HuH-7.5 (cell line): ENCODE results near the gene CNTN4.
A peak's percentile ranks its signal among the peaks of the same experiment; 100 is the strongest.

ENCODE experiments used
- DNase-seq: peaks from one replicate; pipeline ENCODE4 v3.0.0; 2011; ENCODE audit warnings: low spot score

Gene CNTN4

DNA sequence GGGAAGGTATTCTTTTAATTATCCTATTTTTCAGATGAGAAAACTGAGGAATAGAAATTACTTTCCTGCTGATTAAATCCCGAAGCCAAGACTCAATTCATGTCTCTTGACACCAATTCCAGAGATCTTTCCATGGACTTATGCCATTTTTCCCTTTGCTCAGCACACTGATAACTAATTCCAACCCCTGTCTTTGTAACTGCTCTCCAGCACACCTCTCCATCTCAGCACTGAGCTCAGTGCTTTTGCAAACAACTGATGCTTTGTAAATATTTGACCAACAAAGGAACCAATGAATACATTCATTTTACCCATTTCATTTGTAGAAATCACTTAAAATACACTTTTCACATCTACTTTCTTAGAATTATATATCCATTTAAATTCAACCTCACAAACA, 762.5 kb downstream of the CNTN4 start:
- DNase-seq: no peak

DNA sequence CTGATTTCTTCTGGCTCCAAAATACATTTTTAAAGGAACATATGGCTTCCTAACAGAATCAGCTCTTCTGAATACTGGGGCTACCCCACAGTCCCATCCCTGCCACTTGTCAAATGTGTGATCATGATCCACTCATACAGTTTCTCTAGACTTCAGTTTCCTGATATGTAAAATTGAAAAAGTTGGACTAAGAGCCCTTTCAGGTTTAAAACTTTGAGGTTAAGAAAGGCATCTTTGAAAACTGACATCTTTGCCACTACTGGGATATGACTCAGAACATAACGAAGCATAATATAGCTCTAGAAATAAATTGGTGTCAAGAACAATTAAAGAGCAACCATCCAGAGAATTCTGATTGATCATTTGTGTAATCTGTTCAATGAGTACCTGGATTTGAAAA, 763.3 kb downstream of the CNTN4 start:
- no peak for DNase-seq

DNA sequence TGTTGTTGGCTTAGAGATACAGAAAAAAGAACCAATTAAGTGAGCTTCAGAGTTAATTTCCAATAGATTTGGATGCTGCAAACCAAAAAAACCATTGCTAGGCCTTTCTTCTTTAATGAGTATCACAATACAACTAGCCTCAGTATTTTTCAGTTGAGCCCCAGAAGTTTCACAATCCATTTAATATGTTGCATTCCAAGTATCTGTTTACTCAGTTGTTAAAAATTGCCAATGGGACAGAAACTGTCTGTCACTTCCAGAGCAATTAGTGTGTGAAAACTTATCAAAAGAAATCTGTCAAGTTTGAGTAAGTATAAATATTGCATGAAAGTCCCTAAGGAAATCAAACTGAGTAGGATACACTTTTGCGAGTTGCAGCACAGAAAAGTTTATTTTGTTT, 763.7 kb downstream of the CNTN4 start:
- no peak for DNase-seq

DNA sequence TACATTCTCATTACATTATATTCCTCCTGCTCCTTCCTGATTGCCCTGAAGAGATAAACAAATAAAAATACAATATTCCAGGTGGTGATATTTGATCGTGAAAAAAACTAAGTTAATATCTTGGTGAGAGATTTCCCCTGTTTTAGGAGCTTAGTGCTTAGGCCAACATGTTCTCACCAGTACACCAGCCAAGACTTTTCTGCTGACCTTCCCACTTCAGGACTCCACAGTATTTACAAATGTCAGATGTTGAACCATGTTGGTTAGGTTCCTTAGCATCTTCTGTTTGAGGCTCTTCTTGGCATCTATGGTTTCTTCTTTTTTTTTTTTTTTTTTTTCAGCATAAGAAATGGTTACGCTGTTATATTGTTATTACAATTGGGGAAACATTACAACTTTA, 764.5 kb downstream of the CNTN4 start:
- no peak for DNase-seq

DNA sequence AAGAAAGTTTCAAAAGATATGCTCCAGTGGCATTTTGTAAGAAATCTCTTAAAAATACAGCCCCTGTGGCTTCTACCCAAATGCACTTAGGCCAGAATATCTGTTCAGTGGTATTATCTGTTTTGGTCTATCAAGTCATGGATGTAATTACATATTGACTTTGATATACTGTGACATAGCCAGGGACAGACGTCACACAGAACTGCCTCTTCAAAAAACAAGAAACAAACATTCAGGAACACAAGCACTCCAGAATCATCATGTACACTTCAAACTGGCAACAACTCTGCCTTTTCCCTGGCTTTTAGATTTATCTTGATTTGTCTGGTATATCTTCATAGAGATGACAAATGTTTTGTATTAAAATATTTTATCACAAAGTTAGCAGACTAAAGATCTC, 771.2 kb downstream of the CNTN4 start:
- no peak for DNase-seq

DNA sequence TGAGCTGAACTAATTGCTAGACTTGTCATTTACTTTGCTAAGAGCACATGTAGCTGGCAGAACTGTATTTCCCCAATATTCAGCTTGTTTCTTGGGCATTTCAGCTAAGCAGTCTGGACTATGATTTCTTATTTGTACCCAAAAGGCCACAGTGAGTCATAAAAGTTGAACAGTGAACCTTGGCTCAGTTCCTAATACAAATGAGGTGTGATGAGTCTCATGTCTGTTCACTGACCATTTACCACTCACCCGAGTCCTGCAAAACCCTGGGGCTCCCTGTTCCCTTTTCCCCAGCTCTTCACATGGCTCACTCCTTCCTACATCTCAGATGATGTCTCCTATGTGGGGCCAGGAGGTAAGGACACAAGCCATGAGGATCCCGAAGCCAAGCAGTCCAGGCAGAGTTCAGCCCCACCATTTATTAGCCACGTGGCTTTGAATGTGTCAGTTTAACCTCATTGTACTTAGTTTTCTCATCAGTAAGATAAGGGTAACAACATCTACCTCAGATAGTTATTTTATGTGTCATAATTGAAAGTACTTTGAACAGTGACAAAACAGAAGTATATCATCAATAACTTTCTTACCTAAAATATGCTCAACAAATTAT, 772.2 kb downstream of the CNTN4 start:
- no peak for DNase-seq

DNA sequence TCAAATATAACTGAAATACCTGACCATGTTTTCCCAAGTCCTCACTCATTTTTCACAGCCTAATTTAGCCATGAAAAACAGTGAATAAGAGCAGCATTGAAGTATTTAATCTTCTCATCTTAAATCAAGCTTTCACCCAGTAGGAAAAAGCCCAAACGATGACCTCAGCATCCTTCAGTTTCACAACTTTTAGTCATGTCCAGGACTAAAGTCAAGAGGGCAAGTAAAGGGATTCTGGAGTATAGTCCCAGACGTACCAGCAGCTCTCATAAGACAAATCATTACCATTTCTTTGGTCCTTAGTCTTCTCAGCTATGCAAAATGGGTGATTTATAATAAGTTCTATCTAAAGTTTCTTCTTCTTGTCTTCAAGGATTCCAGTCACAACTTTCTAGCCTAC, 774.2 kb downstream of the CNTN4 start:
- DNase-seq: no peak

DNA sequence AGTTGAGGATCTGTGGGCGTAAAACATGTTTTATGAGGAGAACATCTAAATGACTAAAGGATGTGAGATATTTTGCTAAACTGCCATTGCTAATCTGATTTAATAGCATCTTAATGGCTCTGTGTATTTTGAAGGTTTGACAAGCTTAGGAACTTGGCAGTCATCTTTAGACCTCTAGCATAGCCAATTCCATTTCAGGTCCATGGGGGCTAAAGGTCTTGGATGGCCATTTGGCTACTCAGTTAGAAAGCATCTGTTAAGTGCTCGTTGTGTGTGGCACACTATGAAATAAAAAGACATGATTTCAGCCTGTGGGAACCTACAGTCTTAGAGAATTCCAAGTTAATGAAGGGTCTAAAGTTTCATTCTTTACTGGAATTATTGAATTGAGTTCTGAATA, 775.3 kb downstream of the CNTN4 start:
- DNase-seq: no peak

DNA sequence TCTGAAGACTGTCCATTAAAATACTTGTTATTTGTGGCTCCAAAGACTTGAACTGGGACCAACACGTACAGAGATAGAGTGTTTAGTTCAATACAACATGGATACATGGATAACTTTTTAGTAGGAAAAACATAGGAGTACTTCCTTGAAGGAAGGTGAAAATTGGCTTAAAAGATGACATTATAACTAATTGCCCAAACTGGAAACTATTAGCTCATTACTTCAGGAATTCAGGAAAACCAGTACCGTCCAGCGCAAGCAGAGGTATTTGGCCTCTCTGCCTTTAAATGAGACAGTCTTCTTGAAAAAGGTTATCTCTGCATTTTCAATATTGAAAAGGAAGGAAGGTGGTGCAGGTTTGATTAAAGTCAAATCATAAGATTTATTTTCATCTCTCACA, 777.0 kb downstream of the CNTN4 start:
- no peak for DNase-seq

DNA sequence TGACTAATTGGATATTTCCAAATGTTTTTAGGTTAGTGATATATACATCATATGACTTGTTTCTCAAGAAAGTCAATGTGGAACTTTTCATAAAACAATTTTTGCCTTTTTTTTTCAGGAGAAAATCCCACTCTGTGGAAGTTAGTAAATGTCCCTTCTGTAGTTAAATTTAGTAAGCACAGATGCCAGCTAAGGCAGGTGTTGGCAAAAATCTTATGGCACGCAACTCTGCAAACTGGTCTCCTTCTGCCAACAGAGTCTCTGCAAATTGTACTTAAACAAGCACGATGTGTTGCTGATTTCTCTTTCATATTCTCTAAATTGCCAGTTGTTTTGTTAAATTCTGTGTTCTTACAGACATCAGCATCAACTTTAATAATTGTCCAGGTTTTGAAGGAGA, 777.7 kb downstream of the CNTN4 start:
- DNase-seq: no peak

DNA sequence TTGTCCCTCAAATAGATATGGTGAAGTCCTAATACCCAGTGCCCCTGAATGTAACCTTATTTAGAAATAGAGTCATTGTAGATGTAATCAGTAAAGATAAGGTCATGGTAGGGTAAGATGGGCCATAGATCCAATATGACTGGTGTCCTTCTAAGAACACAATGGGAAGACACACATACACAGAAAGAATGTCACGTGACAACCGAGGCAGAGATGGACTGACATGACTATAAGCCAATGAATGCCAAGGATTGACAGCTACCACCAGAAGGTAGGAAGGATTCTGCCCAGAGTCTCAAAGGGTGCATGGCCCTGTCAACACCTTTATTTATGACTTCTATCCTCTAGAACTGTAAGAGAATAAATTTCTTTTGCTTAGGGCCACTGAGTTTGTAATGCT, 780.4 kb downstream of the CNTN4 start:
- no peak for DNase-seq

DNA sequence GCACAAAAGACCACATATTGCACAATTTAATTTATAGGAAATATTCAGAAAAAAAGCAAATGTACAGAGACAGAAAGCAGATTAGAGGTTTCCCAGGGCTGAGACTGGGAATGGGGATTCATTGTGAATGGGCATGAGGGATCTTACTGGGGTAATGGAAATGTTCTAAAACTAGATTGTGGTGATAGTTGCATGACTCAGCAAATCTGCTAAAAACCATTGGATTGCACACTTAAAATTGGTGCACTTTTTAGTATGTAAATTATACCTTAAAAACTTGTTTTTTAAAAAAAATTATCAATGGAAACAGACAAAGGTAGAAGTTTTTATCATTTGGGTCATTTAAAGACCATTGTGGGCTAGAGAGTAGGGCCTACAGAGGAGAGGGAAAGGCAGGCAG, 780.9 kb downstream of the CNTN4 start:
- no peak for DNase-seq

DNA sequence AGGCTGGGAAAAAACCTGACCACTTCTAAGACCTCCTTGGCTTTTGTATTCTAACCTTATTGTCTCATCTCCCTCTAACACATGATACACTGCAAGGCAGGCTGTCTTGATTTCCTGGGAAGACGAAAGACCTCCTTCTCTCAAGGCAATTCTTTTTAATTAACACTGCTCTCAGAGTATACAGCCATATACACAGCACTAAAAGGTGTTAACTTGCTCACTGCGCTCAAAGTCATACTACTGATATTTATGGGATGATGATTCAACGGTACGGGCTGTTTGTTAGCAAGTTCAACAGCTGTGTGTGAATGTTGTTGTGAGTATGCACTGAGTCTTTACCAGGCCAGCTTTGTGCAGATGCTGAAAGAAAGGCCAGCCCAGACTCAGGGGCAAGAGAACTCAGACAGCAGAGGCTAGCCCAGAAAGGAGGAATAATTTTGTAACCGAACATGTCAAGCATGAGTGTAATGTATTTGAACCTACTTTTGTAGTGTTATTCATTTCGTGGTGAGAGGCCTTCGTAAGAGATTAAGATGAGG, 781.6 kb downstream of the CNTN4 start:
- DNase-seq: no peak

DNA sequence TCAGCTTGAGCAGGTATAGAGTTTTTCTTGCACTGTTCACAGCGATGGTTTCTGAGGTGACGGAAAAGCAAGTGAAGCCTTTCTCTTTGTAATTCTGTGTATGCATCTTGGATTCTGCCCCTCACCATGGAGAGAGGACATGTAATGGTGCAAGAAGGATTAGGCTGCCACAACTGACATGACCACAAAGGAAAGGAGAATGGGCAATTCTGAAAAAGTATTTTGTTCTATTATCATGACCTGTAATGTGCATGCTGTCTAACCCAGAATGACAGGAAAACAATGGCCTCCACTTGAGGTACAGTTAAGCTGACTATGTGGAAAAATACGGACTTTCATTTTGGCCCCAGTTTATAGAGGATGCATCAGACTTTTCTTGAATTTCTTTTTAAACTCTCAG, 784.6 kb downstream of the CNTN4 start:
- no peak for DNase-seq

DNA sequence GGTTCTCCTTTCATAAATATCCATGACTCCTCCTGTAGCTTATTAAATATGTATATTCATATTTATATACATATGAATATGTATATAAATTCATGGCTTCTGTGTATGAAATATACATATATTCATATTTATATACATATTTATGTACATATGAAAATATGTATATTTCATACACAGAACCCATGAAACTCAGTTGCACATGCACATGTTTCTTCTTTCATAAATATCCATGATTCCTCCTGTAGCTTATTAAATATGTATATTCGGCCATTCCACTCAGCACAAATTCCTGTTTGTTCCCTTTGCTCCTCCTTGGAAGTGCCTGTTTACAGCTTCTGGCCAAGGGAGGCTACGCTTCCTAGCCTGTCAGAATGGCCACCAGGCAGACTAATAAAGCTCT, 789.9 kb downstream of the CNTN4 start:
- DNase-seq: no peak

DNA sequence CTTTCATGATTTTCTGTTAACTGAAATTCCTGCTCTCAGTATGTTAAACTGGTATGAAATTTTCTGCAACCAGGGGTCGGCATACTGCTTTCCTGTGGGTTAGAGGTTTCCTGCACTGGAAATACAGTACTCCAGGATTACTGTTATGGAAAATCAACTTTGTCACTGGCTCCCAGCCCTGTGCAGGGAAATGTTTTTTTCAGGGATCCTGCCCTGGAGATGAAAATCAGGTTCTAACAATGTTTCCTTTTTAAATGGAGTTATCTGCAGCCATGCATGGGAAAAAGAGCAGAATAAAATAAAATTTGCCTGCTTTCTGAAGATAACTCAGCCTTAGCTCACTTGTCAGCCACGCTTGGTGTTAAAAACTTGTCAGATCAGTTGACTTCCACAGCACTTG, 791.1 kb downstream of the CNTN4 start:
- no peak for DNase-seq

DNA sequence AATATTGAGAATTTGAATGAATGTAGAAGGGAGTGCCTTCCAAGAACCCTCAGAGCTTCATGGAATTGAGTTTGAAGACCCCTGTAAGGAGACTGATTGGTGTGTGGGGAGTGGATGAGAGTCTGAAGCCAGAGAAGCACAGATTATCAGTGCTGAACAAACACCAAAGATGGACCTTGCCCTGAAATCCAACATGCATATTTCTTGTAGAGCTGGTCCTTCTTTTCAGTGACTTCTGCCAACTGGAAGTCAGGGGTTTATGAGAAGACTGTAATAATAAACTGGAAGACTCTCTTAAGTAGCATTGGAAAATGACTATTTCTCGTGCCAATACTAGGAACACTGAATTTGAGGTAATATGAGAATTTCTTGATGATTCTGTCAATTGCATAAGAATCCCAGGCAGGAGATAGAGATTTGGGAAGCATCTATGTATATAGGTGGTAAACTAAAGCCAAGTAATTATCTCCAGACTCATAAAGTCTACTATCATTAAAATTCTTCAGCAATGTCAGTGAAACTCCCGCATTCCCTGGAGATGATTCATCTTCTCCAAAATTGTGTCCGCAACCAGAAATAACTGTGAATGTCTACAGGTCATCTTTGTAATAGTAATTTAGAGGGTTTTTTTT, 797.8 kb downstream of the CNTN4 start:
- DNase-seq: no peak

DNA sequence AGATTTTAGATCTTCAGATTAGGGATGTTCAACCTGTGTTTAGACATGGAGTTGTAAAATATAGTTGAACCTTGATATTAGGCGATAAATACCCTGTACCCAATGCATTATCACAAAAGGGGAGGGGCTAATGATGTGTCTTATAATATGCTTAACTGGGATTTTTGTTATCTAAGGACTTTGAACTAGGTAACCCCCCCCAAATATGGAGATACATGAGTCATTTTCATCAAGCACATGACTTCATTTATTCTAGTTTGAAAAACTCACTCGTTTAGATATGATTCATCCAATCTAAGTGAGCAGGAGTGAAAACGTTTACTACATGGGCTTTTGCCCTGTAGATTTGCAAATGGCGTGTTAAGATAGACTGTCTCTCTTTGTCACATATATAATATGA, 799.2 kb downstream of the CNTN4 start:
- no peak for DNase-seq

DNA sequence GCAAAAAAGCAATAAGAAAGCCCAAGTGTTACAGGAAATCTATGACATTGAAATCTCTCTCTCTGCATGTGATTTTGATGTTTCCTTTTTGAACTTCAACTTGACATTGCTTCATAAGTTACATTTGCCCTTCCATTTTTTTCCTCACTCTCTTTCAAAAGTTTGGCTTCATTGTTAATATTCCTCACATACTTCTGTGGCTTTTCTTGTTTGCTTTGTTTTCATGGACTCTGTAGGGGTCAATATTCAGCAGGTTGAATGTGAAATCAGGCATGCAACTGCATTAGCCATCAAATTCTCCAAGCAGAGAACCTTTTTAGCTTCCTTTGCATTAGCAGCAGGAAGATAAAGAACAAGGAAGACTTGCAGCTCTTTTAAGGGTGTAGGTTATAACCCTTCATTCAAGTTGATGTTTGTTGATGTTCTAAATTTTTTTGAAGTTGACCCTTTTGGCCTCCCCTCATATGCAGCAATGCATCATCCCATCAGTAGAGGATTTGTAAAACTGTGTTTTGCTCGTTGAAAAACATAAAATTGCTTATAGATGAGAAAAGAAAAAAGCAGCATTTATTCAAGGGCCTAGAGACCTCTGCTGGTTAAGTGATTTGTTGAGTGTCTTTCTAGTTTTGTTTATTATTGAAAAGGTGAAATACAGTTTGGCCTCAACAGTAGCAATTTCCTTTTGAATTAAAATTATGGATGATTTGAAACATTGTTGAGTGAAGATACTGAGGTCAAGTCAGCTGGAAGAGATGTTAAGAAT, 800.1 kb downstream of the CNTN4 start:
- no peak for DNase-seq

DNA sequence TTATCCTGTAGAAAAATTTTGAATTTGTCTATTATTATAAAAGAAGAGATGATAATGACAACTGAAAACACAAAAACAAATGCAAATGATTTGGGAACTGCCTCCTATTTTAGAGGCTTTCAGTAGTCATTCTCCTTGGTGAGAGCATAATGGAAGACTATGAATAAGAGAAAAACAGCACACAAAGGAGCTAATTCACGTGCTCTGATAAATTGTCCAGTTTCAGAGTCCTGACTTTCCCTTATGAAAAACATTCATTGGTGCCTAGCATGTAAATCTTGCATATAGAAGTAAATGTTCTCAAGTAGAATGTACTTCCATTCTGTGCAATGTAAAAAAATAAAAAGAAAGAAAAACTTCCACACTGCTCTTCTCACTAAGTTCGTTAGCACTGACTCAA, 805.4 kb downstream of the CNTN4 start:
- DNase-seq: no peak

DNA sequence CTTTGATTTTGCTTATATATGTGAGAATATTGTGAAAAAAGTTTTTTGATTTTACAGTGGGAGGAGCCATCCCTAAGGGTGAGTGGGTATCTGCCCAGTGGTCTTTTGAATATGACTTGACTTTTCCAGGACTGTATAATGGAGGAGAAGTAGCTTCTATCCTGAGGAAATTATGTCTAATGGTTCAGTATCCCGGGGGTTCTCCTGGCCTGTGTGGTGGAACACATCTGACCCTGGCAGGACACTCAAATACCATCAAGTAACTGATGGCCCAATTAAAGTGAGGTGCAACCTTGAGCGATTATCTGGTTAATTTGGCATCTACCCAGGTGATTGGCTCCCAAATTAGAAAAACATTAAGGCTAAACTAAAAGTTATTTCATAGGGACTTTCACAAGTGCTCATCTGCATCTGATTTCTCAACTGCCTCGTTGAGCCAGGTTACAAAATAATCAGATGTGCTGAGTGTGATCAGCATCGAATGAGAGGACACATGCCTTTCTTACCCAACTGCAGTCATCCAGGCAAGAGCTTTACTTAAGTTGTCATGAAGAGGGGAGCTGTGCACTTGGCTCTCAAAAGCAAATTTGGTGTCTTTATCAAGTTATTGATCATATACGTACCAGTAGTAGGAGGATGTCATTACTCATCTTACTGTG, 810.2 kb downstream of the CNTN4 start:
- no peak for DNase-seq

DNA sequence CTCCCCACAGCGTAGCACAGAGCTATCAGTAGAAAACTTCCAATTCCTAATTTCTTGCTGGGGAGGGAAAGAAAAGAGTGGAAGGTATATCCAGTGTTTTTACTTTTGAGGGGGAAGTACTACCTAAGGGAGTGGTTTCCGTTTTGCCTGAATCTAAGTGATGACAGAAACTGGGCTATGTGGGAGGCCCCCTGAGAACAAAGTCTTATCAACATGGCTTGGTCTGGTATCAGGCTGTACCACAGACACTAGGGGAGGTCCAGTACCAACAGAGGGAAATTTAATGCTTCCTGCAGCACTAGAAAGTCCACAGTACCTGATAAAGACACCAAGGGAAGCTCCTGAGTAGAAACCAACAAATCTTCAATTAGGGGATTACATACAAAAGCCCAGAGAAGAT, 812.3 kb downstream of the CNTN4 start:
- DNase-seq: no peak

DNA sequence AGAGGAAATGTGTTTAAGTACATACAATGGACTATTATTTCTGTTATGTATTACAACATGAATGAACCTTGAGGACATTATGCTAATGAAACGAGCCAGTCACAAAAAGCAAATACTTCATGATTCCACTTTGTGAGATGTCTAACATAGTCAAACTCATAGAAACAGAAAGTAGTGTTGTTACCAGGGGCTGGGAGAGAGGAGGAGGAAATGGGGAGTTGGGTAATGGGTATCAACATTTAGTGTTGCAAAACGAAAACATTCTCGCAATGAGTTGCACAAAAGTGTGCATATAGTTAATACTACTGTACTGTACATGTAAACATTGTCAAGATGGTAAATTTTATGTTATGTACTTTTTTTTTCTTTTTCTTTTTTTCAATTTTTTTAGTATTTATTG, 817.2 kb downstream of the CNTN4 start:
- peak; percentile 46 for DNase-seq
